Measurements from ENCODE around the gene CDKAL1. TPM values are rescaled to one million over a fixed set of nuclear protein-coding genes. Genes with fewer than 3 reads are reported as not detected.

Gene CDKAL1
- total RNA-seq, 1 experiment from 2014 or later = 16.1 TPM

DNA sequence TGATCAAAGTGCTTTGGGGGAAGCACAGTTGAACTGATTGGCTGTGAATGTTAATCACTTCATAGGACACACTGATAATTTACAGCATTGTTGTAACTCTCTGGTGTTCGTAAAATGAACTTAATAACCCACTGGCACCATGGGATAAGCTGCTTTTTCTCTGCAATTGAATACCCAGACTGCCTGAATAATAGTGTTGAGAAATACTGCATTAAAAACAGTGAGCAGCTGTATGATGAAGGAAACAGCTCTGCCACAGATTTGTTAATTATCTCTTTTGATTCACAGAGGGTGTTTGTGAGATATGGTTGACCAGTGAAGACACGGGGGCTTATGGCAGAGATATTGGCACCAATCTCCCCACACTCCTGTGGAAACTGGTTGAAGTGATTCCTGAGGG lies 420.9 kb downstream of the CDKAL1 start:
- Histone ChIP-seq H3K4me3 (no peak overlapping the region), H3F3A (ENCODE audit: insufficient read depth, low read depth) (no peaks in the 10 kb centered on the region), H3K4me1 (replicated peaks; ENCODE audit: insufficient read depth) (no peaks in the 10 kb centered on the region), H4K20me1 (ENCODE audit: insufficient read depth) (no peaks in the 10 kb centered on the region), H3K9me2 (ENCODE audit: insufficient read depth) (no peaks in the 10 kb centered on the region), H3K27ac (no peak overlapping the region), H3K9me3 (ENCODE audit: insufficient read depth, low read depth) (no peaks in the 10 kb centered on the region; the same call in 1 of the 2 replicates), H3K4me2 (no peak overlapping the region), H3K36me3 (ENCODE audit: low read depth) (no peaks in the 10 kb centered on the region), H2AFZ (no peak overlapping the region), H3K79me2 (ENCODE audit: low read depth) (no peaks in the 10 kb centered on the region), H3K27me3 (ENCODE audit: insufficient read depth, low read depth) (no peaks in the 10 kb centered on the region)
- ChIA-PET POLR2A (ENCODE audit: unreplicated experiment) (no interaction called here), CTCF (no interaction called here)
- intact Hi-C loops (cut with micrococcal nuclease; ENCODE audit: unreplicated experiment) = no loop called here
- no TSS peak for BruUV-seq (replicated peaks)
- no peak for DNase-seq
- TF ChIP-seq, protein P1, sequence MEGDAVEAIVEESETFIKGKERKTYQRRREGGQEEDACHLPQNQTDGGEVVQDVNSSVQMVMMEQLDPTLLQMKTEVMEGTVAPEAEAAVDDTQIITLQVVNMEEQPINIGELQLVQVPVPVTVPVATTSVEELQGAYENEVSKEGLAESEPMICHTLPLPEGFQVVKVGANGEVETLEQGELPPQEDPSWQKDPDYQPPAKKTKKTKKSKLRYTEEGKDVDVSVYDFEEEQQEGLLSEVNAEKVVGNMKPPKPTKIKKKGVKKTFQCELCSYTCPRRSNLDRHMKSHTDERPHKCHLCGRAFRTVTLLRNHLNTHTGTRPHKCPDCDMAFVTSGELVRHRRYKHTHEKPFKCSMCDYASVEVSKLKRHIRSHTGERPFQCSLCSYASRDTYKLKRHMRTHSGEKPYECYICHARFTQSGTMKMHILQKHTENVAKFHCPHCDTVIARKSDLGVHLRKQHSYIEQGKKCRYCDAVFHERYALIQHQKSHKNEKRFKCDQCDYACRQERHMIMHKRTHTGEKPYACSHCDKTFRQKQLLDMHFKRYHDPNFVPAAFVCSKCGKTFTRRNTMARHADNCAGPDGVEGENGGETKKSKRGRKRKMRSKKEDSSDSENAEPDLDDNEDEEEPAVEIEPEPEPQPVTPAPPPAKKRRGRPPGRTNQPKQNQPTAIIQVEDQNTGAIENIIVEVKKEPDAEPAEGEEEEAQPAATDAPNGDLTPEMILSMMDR (conservative IDR thresholded peaks at IDR 0.05) = no peak
- no peak for TF ChIP-seq EZH2 (IDR thresholded peaks at IDR 0.05; ENCODE audit: low read depth)

DNA sequence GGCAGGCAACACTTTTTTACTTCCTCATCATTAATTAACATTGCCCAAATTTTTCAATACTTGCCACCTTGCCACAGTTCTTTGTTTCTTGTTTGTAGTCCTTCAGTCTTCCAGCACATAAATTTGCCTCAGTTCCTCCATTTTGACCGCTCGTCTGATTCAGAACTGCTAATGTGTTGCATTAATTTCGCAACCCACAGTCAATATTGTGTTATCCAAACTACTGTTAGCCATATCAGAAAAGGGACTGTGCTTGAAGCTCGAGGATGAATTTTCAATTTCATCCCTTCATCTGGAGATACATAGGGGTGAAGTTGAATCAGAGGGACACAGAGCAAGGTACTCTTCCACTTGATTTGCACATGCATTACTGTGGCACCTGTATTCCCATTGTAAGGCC lies 421.5 kb downstream of the CDKAL1 start:
- Histone ChIP-seq H3K4me1 (replicated peaks; ENCODE audit: insufficient read depth) (no peaks in the 10 kb centered on the region), H3K4me3 (no peak overlapping the region), H3K79me2 (ENCODE audit: low read depth) (no peaks in the 10 kb centered on the region), H3K9me2 (ENCODE audit: insufficient read depth) (no peaks in the 10 kb centered on the region), H3F3A (ENCODE audit: insufficient read depth, low read depth) (no peaks in the 10 kb centered on the region), H4K20me1 (ENCODE audit: insufficient read depth) (no peaks in the 10 kb centered on the region), H3K27ac (no peak overlapping the region), H2AFZ (no peak overlapping the region), H3K27me3 (ENCODE audit: insufficient read depth, low read depth) (no peaks in the 10 kb centered on the region), H3K4me2 (no peak overlapping the region), H3K9me3 (ENCODE audit: insufficient read depth, low read depth) (no peaks in the 10 kb centered on the region; the same call in 1 of the 2 replicates), H3K36me3 (ENCODE audit: low read depth) (no peaks in the 10 kb centered on the region)
- ChIA-PET CTCF (no interaction called here), POLR2A (ENCODE audit: unreplicated experiment) (no interaction called here)
- intact Hi-C loops (cut with micrococcal nuclease; ENCODE audit: unreplicated experiment) = no loop called here
- BruUV-seq (replicated peaks) = no TSS peak
- DNase-seq = no peak
- no peak for TF ChIP-seq EZH2 (IDR thresholded peaks at IDR 0.05; ENCODE audit: low read depth)
- TF ChIP-seq, protein P1 (conservative IDR thresholded peaks at IDR 0.05) = no peak

DNA sequence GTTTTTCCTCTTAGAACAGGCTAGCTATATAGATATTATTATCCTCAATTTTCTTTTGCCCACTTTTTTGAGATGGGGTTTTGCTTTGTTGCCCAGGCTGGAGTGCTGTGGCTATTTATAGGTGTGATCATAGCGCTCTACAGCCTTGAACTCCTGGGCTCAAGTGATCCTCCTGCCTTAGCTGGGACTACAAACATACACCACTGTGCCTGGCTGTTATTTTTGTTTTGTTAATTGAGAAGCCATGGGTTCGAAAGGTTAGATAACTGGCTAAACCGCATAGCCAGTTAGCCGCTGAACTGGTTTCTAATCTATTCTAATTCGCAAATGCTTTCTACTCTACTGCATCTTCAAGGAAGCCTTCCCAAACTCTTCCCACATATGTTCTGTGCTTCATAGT lies 425.8 kb downstream of the CDKAL1 start:
- BruUV-seq (replicated peaks) = no TSS peak
- Histone ChIP-seq H3K36me3 (ENCODE audit: low read depth) (no peaks in the 10 kb centered on the region), H3F3A (ENCODE audit: insufficient read depth, low read depth) (no peaks in the 10 kb centered on the region), H3K4me2 (no peak overlapping the region), H2AFZ (no peak overlapping the region), H3K9me2 (ENCODE audit: insufficient read depth) (no peaks in the 10 kb centered on the region), H3K79me2 (ENCODE audit: low read depth) (no peaks in the 10 kb centered on the region), H3K4me1 (replicated peaks; ENCODE audit: insufficient read depth) (no peaks in the 10 kb centered on the region), H3K27me3 (ENCODE audit: insufficient read depth, low read depth) (no peaks in the 10 kb centered on the region), H3K9me3 (ENCODE audit: insufficient read depth, low read depth) (no peaks in the 10 kb centered on the region), H3K4me3 (no peak overlapping the region), H4K20me1 (ENCODE audit: insufficient read depth) (no peaks in the 10 kb centered on the region), H3K27ac (no peak overlapping the region)
- DNase-seq = no peak
- POLR2A ChIA-PET (ENCODE audit: unreplicated experiment) = no interaction called here
- CTCF ChIA-PET = no interaction called here
- intact Hi-C loops (cut with micrococcal nuclease; ENCODE audit: unreplicated experiment) = no loop called here
- TF ChIP-seq, protein P1 (conservative IDR thresholded peaks at IDR 0.05) = no peak
- no peak for TF ChIP-seq EZH2 (IDR thresholded peaks at IDR 0.05; ENCODE audit: low read depth)
